Right renal pelvis (tissue), 4 donors: ENCODE data around the gene CCDC6. TPM values are rescaled to one million over a fixed set of nuclear protein-coding genes. Genes with fewer than 3 reads are reported as not detected.
A peak's percentile ranks its signal among the peaks of the same experiment; 100 is the strongest.

Source experiments
- DNase-seq, 4 donors: peaks; one replicate each; pipeline ENCODE4 v3.0.0-alpha.2; 2013; ENCODE audit warnings: low read depth in 4 of 4, low spot score in 3 of 4, missing footprints in 1 of 4
- polyA plus RNA-seq, 4 donors: library from polyadenylated mRNA; unstranded; fragments of 120-200 nt; gene quantifications; one replicate each; pipeline ENCODE4 v1.2.1, GENCODE V29; 2013; ENCODE audit not compliant: insufficient read length in 4 of 4

Gene CCDC6
- polyA plus RNA-seq, 4 donors: 36.1 to 46.1 (median 42.9) TPM

DNA sequence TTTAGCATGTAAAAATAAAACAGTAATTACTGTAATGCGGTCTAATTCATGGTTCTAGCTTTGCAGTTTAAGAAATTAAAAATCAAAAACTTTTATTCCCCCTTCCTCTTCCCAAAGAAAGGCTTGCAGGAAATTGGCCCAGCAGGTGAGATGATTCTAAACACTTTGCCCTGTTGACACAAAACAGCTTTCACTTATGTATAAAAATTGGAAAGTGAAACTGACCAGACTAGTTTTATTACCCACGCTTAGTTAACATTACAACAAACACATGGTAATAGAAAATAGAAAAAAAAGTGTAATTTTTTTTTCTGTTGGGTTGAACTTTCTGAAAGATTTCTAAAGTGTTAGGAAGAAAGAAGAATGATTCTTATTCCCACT lies 1.2 kb upstream of the CCDC6 start:
- DNase-seq: no peak

GRCh38 chr10:59905731-59906416 lies 482 bp downstream of the CCDC6 start:
- no peak for DNase-seq

DNA sequence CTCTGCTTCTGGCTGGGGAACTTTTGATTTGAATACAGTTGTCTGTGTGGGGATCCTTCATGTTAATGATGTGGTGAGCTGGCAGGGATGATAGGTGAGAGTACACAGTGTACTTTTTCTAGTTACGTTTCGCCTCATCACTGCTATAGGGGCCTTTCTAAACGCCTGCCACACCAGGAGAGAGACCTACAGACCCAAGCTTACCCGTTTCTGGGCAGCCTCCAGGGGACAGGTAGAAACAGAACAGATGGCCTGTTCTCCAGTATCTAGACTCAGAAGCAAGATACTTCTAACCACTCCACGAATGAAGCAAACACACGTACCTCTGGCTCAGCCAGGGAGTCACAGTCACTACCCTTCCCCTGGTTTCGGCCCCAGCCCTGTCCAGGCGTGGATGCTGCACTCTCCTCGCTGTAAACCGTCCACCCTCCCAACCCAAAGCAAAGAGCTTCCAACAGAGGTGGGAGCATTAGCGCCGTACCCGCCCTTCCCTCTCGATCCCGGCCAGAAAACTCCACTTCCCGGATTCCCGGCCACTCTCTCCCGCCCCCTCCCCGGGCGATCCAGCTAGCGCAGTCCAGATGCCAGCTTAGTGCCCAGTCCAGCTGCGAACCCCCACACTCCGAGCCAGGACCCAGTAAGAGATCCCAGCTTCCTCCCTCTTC lies 1.2 kb downstream of the CCDC6 start:
- peak in 1 of 4 donors; percentile 20 for DNase-seq

GRCh38 chr10:59904426-59905065 lies 1.8 kb downstream of the CCDC6 start:
- no peak for DNase-seq

GRCh38 chr10:59903871-59904270 lies 2.5 kb downstream of the CCDC6 start:
- DNase-seq: no peak

GRCh38 chr10:59902016-59902415 lies 4.3 kb downstream of the CCDC6 start:
- DNase-seq: no peak

DNA sequence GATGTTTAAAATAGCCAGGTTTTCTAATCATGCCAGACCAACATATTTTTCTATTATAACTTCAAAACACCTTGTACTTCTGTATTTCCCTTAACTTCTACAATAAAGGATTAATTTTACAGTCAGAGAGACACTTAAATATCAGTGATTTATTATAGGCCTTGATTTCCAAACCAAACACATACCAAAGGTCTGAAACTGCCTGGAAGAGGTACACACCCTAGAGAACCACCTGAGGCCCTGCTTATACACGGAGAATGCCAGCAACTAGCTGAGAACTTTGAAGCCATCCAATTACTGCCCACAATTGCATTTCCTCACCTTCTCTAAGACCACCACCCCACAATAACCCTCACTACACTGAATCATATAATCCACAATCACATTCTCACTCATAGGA lies 4.9 kb downstream of the CCDC6 start:
- no peak for DNase-seq

- DNase-seq: no peak
Measured at GRCh38 chr10:59900048-59900727, 6.2 kb downstream of the CCDC6 start.

DNA sequence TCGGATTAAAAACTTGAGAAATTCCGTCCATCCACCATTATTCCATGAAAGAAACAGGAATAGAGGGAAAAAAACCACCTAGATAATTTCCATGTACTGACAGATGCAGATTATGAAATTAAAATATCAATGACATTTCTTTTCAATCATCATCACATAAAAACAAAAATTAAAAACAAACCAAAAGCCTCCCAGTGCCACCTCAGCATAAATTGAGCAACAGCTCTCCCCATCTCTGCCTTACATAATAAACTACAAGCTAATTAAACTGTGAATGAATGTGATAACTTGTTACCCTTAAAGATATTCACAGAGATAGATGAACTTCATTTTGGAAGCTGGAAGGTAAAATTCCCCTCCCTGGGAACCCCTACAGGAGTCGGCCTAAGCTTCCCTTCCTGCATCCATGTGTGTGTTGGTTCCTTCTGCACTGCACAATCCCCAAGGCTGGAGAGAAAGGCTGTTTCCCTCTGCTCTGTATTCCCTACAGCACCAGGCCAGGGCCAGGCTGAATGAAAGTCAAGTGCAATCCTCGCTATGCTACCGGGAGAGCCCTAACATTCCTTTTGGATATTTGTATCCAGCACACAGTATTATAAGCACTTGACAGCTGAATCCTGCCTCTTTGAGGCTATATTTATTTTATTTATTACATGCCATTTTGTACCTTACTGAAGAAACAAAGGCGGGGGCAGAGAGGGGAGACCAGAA lies 8.1 kb downstream of the CCDC6 start:
- DNase-seq: no peak

GRCh38 chr10:59896191-59896590 lies 10.2 kb downstream of the CCDC6 start:
- no peak for DNase-seq

GRCh38 chr10:59895629-59896116 lies 10.7 kb downstream of the CCDC6 start:
- no peak for DNase-seq

GRCh38 chr10:59894114-59894513 lies 12.2 kb downstream of the CCDC6 start:
- DNase-seq: no peak

- no peak for DNase-seq
Measured at GRCh38 chr10:59892697-59893096, 13.7 kb downstream of the CCDC6 start.

DNA sequence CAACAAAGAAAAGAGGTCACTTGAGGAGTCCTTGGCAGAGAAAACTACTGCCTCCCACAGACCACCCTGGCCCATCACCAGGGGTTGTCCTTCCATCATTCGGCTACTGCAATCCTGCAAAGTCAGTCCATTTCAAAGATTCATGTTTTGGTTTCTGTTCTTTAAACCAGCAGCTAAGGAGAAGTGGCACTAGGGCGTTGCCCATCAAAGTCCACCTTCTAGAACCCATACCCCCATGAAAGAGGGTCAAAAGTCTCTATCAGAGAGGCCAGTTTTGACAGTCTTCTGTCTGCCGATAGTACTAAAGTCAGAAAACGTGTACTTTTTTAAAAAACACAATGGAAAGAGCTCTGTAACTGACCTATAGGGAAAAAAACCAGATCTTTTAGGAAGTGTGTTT lies 14.4 kb downstream of the CCDC6 start:
- DNase-seq: no peak

- DNase-seq: no peak
Measured at GRCh38 chr10:59891349-59891748, 15.0 kb downstream of the CCDC6 start.

DNA sequence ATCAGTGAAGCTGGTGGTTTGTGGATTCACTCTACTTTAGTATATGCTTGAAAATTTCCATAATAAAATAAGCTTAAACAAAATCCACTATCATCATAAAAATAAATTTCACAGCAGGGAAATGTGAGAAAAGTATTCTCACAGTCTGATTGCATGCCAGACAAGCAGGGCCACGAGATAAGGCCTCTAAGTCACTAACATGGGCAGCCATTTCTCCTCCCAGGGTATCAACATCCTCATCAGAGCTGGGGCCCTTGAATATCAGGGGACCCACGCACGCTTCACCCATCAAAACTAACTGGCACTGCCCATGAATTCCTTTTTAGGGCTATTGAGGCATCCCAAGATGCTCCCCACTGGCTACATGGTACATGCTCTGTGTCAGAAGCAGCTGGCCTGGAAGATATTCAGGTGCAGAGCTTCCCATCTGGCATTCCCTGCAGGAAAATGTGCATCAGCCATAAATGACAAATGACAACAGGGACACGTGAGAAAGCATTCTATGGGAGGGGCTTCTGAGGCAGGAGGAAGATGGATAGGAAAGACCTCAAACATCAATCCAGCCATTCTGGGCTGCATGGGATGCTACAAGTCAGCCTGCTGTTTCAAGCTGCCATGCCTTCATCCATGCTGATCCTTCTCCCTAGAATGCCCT lies 17.4 kb downstream of the CCDC6 start:
- DNase-seq: no peak

DNA sequence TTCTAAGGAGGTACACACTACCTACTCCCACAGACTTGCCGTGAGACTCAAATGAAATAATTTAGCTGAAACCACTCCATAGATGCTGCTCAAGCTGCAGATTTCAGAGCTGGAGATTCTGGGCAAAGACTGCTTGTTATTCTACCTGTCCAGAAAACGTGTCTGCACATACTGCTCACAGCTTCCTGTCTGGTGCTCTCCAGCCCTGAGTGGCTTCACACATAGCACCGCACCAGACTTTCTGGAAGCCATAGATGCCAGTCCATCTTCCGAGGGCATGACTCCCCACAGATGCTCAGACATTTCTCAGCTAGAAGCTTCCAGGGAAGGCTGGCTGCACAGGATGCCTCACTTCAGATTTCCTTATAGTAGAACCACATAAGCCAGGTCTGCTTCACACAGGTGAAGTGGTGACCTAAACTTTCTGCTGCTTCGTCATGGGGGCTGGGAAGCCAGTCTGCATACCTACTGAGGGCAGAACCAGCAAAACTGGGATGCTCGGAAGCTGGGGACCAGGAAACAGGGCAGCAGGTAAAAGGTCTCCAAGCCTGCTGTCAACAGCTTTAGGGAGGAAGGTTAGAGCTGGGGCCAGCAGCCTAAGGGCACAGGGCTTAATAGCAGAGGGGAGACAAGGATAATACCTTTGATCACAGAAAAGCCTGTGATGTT lies 18.2 kb downstream of the CCDC6 start:
- DNase-seq: no peak

- DNase-seq: no peak
Measured at GRCh38 chr10:59887006-59887405, 19.4 kb downstream of the CCDC6 start.

DNA sequence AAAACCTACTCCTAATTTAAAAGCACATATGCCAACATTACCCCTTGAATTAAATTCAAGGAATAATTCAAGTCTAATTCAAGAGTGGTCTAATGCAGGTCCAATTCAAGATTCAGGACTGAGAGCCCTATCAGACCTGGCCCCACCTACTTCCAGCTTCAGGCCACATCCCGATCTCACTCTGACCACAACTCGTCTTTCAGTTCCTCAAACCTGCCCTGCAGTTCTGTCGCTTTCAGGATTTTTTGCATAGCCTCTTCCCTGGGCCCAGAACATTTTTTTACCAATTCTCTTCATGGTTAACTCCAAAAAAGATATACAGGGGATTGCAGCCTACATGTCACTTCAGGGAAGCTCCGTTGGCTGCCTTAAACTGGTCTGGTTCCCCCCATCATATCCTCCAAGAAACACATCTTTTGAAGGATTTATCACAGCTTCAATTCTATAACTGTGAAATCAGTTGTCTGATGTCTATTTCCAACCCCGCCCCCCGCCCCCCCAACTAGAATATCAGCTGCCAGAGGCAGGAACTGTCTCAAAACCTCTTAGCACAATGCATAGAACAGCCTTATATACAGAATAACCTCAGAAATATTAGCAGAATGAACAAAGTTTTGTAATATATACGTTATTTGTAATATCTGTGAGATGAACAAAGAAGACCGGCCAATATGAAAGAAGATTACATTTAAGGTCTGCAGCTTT lies 20.8 kb downstream of the CCDC6 start:
- no peak for DNase-seq
